NCI-H146 treated with DMSO at 0.1 percent for 48 hours (cell line): ENCODE results near the gene KCNMA1.

Experiments
- DNase-seq: peaks from one replicate; lab custom pipeline; 2025; ENCODE audit not compliant: unreplicated experiment; lab: John Stamatoyannopoulos, UW

The KCNMA1 gene

GRCh38 chr10:77016855-77017254 lies 620.8 kb downstream of the KCNMA1 start:
- DNase-seq, result no peak

- DNase-seq, result no peak
Observed at GRCh38 chr10:77016278-77016815, 621.3 kb downstream of the KCNMA1 start.

GRCh38 chr10:77015360-77015759 lies 622.2 kb downstream of the KCNMA1 start:
- DNase-seq, result no peak

- DNase-seq, result no peak
Observed at GRCh38 chr10:77012812-77013500, 624.7 kb downstream of the KCNMA1 start.

- no peak for DNase-seq
Observed at GRCh38 chr10:77011874-77012811, 625.5 kb downstream of the KCNMA1 start.

- DNase-seq, result no peak
Observed at GRCh38 chr10:77010430-77010829, 627.2 kb downstream of the KCNMA1 start.

- no peak for DNase-seq
Observed at GRCh38 chr10:77007834-77008233, 629.8 kb downstream of the KCNMA1 start.

GRCh38 chr10:77006836-77007511 lies 630.6 kb downstream of the KCNMA1 start:
- DNase-seq, result no peak

GRCh38 chr10:77005871-77006270 lies 631.7 kb downstream of the KCNMA1 start:
- DNase-seq, result no peak

- DNase-seq, result peak; percentile 21
Observed at GRCh38 chr10:77004917-77005564, 632.6 kb downstream of the KCNMA1 start.

- DNase-seq, result no peak
Observed at GRCh38 chr10:77002872-77003271, 634.7 kb downstream of the KCNMA1 start.

- DNase-seq, result no peak
Observed at GRCh38 chr10:77001206-77001605, 636.4 kb downstream of the KCNMA1 start.

- peak; percentile 74 for DNase-seq
Observed at GRCh38 chr10:76998451-76998850, 639.2 kb downstream of the KCNMA1 start.

GRCh38 chr10:76997631-76998030 lies 640.0 kb downstream of the KCNMA1 start:
- no peak for DNase-seq

- DNase-seq, result no peak
Observed at GRCh38 chr10:76995023-76995422, 642.6 kb downstream of the KCNMA1 start.

GRCh38 chr10:76993213-76993612 lies 644.4 kb downstream of the KCNMA1 start:
- DNase-seq, result no peak

GRCh38 chr10:76992467-76992866 lies 645.1 kb downstream of the KCNMA1 start:
- no peak for DNase-seq

GRCh38 chr10:76991621-76992020 lies 646.0 kb downstream of the KCNMA1 start:
- no peak for DNase-seq

GRCh38 chr10:76990561-76990960 lies 647.0 kb downstream of the KCNMA1 start:
- no peak for DNase-seq

GRCh38 chr10:76984559-76985443 lies 652.8 kb downstream of the KCNMA1 start:
- DNase-seq, result peak; percentile 62
